Neural cell (in vitro differentiated cells): Measurements from ENCODE around the gene EMC9.

ENCODE experiments used
- EP300 ChIP-seq: fragments of 450-650 bp; conservative IDR thresholded peaks from 2 replicates; pipeline ENCODE4 v1.6.1; 2014; ENCODE audit warnings: antibody characterized with exemption, mild to moderate bottlenecking, moderate library complexity; ENCODE audit not compliant: poor library complexity, severe bottlenecking
- EZH2 ChIP-seq: fragments of 200-600, 300-800 bp; shearing (Covaris generic), sonication (generic); IDR thresholded peaks from 2 replicates; pipeline ENCODE4 v1.6.1; 2014; ENCODE audit warnings: antibody characterized with exemption, low read length, borderline replicate concordance, mild to moderate bottlenecking; ENCODE audit not compliant: insufficient read depth, poor library complexity, severe bottlenecking
- POLR2AphosphoS5 ChIP-seq: IDR thresholded peaks from 2 replicates; pipeline ENCODE4 v1.6.1; 2012
- TAF1 ChIP-seq: IDR thresholded peaks from 2 replicates; pipeline ENCODE4 v1.6.1; 2012; ENCODE audit warnings: low read depth
- TF ChIP-seq, protein P1 (sequence below): fragments of 450-650 bp; IDR thresholded peaks from 2 replicates; pipeline ENCODE4 v1.5.1; 2014; ENCODE audit warnings: antibody characterized with exemption, mild to moderate bottlenecking, moderate library complexity; ENCODE audit not compliant: poor library complexity, severe bottlenecking
- TF ChIP-seq, protein P2 (sequence below): IDR thresholded peaks from 2 replicates; pipeline ENCODE4 v1.6.1; 2012; ENCODE audit warnings: borderline replicate concordance

DNA sequence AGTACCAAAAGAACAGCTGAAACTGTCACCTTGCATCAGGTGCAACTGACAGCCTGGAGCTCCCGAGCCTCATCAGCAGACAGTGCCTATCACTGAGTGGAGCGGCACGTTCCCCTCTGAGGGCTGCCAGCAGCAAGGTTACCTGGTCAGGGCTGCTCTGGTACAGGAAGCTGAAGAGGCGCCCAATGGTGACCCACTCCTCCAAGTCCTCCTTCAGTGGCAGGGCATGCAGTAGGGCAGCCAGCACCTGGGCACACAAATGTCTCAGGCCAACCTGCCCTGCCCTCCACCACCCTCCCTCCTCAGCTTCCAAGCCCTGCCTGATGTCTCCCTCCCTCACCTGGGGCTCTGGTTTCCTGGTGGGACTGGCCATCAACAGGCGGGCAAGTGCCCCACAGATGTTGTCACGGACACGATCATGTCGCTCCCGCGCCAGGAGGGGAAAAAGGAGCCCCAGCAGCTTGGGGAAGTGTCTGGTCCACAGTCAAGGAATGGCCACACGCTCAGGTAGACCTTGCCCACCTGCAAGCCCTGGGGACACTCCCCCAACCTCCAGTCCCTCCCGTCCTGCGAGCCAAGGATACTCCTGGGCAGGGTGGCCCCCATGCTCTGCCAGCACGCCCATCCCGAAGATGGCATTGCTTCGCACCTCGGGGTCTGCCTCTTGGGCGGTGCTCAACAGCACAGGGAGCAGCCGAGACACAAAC, 40.1 kb upstream of the EMC9 start:
- TF ChIP-seq EZH2 (no peak), POLR2AphosphoS5 (no peak), TAF1 (no peak), EP300 (no peak)
- TF ChIP-seq, protein P1, sequence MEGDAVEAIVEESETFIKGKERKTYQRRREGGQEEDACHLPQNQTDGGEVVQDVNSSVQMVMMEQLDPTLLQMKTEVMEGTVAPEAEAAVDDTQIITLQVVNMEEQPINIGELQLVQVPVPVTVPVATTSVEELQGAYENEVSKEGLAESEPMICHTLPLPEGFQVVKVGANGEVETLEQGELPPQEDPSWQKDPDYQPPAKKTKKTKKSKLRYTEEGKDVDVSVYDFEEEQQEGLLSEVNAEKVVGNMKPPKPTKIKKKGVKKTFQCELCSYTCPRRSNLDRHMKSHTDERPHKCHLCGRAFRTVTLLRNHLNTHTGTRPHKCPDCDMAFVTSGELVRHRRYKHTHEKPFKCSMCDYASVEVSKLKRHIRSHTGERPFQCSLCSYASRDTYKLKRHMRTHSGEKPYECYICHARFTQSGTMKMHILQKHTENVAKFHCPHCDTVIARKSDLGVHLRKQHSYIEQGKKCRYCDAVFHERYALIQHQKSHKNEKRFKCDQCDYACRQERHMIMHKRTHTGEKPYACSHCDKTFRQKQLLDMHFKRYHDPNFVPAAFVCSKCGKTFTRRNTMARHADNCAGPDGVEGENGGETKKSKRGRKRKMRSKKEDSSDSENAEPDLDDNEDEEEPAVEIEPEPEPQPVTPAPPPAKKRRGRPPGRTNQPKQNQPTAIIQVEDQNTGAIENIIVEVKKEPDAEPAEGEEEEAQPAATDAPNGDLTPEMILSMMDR, result no peak
- TF ChIP-seq, protein P2, sequence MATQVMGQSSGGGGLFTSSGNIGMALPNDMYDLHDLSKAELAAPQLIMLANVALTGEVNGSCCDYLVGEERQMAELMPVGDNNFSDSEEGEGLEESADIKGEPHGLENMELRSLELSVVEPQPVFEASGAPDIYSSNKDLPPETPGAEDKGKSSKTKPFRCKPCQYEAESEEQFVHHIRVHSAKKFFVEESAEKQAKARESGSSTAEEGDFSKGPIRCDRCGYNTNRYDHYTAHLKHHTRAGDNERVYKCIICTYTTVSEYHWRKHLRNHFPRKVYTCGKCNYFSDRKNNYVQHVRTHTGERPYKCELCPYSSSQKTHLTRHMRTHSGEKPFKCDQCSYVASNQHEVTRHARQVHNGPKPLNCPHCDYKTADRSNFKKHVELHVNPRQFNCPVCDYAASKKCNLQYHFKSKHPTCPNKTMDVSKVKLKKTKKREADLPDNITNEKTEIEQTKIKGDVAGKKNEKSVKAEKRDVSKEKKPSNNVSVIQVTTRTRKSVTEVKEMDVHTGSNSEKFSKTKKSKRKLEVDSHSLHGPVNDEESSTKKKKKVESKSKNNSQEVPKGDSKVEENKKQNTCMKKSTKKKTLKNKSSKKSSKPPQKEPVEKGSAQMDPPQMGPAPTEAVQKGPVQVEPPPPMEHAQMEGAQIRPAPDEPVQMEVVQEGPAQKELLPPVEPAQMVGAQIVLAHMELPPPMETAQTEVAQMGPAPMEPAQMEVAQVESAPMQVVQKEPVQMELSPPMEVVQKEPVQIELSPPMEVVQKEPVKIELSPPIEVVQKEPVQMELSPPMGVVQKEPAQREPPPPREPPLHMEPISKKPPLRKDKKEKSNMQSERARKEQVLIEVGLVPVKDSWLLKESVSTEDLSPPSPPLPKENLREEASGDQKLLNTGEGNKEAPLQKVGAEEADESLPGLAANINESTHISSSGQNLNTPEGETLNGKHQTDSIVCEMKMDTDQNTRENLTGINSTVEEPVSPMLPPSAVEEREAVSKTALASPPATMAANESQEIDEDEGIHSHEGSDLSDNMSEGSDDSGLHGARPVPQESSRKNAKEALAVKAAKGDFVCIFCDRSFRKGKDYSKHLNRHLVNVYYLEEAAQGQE, result no peak
